K562 (cell line): Measurements from ENCODE around the gene ITPK1. TPM values are rescaled to one million over a fixed set of nuclear protein-coding genes. Genes with fewer than 3 reads are reported as not detected.
A peak's percentile ranks its signal among the peaks of the same experiment; 100 is the strongest.

Experiments used
- BCL6 ChIP-seq: fragments of 250-450 bp; sonication (Bioruptor Pico); IDR thresholded peaks from 2 replicates; pipeline ENCODE4 v1.4.0; 2020
- BHLHE40 ChIP-seq: IDR thresholded peaks from 2 replicates; pipeline ENCODE4 v1.6.1; 2011; ENCODE audit warnings: low read length, improper control_type of control experiment
- CBX3 ChIP-seq, 2 experiments: IDR thresholded peaks; 1 replicate in 1 of 2; 2 replicates in 1 of 2; pipeline ENCODE4 v1.6.1; 2012; ENCODE audit warnings: inconsistent platforms in 2 of 2, low read length in 2 of 2, borderline replicate concordance in 1 of 2, control low read depth in 1 of 2
- LCOR ChIP-seq: sonication (generic); formaldehyde crosslinking; IDR thresholded peaks from 2 replicates; pipeline ENCODE4 v1.8.0; 2022; ENCODE audit warnings: mild to moderate bottlenecking, missing genetic modification reagents
- MAFK ChIP-seq: IDR thresholded peaks from 2 replicates; pipeline ENCODE4 v1.6.1; 2011; ENCODE audit warnings: low read length, improper control_type of control experiment
- POLR2AphosphoS2 ChIP-seq: IDR thresholded peaks from 2 replicates; pipeline ENCODE4 v1.6.1; 2012; ENCODE audit warnings: low read length, improper control_type of control experiment
- SMC3 ChIP-seq: conservative IDR thresholded peaks from 2 replicates; pipeline ENCODE4 v1.6.1; 2011; ENCODE audit warnings: low read depth, low read length, improper control_type of control experiment; ENCODE audit not compliant: insufficient read depth
- STAG1 ChIP-seq: sonication (generic); formaldehyde crosslinking; IDR thresholded peaks from 2 replicates; pipeline ENCODE4 v1.5.0; 2020; ENCODE audit warnings: missing genetic modification reagents, borderline replicate concordance
- TAF9B ChIP-seq: fragments of 450-650 bp; IDR thresholded peaks from 2 replicates; pipeline ENCODE4 v1.6.1; 2018; ENCODE audit warnings: mild to moderate bottlenecking; ENCODE audit not compliant: partially characterized antibody
- XRCC5 ChIP-seq: fragments of 200-400 bp; formaldehyde crosslinking; IDR thresholded peaks from 2 replicates; pipeline ENCODE4 v1.6.1; 2017; ENCODE audit warnings: low read depth, mild to moderate bottlenecking, low read length
- ZKSCAN1 ChIP-seq: fragments of 150-350 bp; IDR thresholded peaks from 2 replicates; pipeline ENCODE4 v1.6.1; 2016; ENCODE audit warnings: low read depth, low read length
- ZNF224 ChIP-seq: sonication (generic); formaldehyde crosslinking; IDR thresholded peaks from 2 replicates; pipeline ENCODE4 v1.8.0; 2022; ENCODE audit warnings: mild to moderate bottlenecking, missing genetic modification reagents
- polyA plus RNA-seq, 8 experiments: library from polyadenylated mRNA; depleted of rRNA in 4 of 8; stranded (reverse) in 5 of 8; unstranded in 3 of 8; fragments of >200 nt; fragmentation: Nextera tagmentation in 2 of 8; fragmentation: Illumina TruSeq in 1 of 8; extraction: Ambion mirVana in 2 of 8; extraction: Trizol in 1 of 8; gene quantifications; 2 replicates each; pipeline versions ENCODE4 v1.2.1 to v1.2.3, GENCODE V29; 2011 to 2014; ENCODE audit warnings: inconsistent platforms in 1 of 8, missing spikeins in 1 of 8
- total RNA-seq, 7 experiments: library from RNA; depleted of rRNA in 6 of 7; stranded (reverse); fragments of >200 nt in 6 of 7; fragmentation: Illumina TruSeq in 2 of 7; extraction: Trizol in 2 of 7; gene quantifications; 2 replicates each; pipeline versions ENCODE4 v1.2.1 to v1.2.3, GENCODE V29; 2011 to 2021; ENCODE audit warnings: low replicate concordance in 1 of 7
- TF ChIP-seq, protein P1 (sequence below), 2 experiments: IDR thresholded peaks in 1 of 2; conservative IDR thresholded peaks in 1 of 2; 2 replicates each; pipeline ENCODE4 v1.6.1; 2016; ENCODE audit warnings: low read depth in 2 of 2, mild to moderate bottlenecking in 1 of 2, missing compliant biosample characterization in 1 of 2, missing genetic modification characterization in 1 of 2, moderate library complexity in 1 of 2
- TF ChIP-seq, protein P2 (sequence below): IDR thresholded peaks from 2 replicates; pipeline ENCODE4 v1.6.1; 2014; ENCODE audit warnings: antibody characterized with exemption
- TF ChIP-seq, protein P3 (sequence below): IDR thresholded peaks from 2 replicates; pipeline ENCODE4 v1.6.1; 2011; ENCODE audit not compliant: insufficient read length; ENCODE audit errors: extremely low read depth
- TF ChIP-seq, protein P4 (sequence below): fragments of 450-650 bp; formaldehyde crosslinking; IDR thresholded peaks from 2 replicates; pipeline ENCODE4 v1.4.0; 2020; ENCODE audit warnings: mild to moderate bottlenecking, moderate library complexity
- TF ChIP-seq, protein P5 (sequence below), 2 experiments: fragments of 450-650 bp; conservative IDR thresholded peaks; 2 replicates each; pipeline ENCODE4 v1.6.1; 2017; ENCODE audit warnings: mild to moderate bottlenecking in 2 of 2, moderate library complexity in 2 of 2
- TF ChIP-seq, protein P6 (sequence below): sonication (generic); formaldehyde crosslinking; IDR thresholded peaks from 2 replicates; pipeline ENCODE4 v1.5.0; 2020; ENCODE audit warnings: missing genetic modification reagents

Gene ITPK1
- total and polyA plus RNA-seq, 9 of the 15 experiments (the other 6 are each of a cell fraction or from before 2014, with no cell fraction given): 1.2 to 39.2 (median 23.0) TPM

DNA sequence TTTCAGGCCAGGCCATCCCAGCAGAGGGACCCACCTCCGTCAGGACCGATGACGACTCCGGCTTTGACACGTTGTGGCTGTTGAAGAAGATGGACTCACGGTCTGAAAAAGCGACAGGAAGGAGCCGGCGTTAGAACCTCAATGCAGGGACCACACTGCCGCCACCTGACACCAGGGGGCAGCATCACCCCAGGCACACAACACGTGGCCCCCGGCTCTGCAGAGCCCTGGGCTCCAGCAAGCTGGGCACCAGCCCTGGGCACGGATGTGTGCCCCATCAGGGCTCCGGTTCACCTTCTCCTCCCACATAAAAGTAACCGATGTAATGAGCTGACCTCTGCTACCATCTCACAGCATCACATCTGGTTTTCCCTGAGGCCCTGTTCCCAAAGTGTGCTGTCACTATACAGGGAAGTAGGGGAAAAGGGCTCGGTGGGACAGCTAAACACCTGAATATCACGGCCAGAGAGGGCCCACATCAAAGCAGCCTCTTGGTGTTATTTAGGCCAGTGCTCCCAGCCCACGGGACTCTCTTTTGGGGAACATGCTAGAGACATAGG lies 163.7 kb downstream of the ITPK1 start (continued):
- TF ChIP-seq, protein P1, sequence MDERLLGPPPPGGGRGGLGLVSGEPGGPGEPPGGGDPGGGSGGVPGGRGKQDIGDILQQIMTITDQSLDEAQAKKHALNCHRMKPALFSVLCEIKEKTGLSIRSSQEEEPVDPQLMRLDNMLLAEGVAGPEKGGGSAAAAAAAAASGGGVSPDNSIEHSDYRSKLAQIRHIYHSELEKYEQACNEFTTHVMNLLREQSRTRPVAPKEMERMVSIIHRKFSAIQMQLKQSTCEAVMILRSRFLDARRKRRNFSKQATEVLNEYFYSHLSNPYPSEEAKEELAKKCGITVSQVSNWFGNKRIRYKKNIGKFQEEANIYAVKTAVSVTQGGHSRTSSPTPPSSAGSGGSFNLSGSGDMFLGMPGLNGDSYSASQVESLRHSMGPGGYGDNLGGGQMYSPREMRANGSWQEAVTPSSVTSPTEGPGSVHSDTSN (CRISPR knock-in tag; IDR thresholded peaks at IDR 0.05; ENCODE audit: low read depth): no peak
- TF ChIP-seq, protein P1 (tag; conservative IDR thresholded peaks at IDR 0.05; ENCODE audit: low read depth): no peak
- TF ChIP-seq, protein P2, sequence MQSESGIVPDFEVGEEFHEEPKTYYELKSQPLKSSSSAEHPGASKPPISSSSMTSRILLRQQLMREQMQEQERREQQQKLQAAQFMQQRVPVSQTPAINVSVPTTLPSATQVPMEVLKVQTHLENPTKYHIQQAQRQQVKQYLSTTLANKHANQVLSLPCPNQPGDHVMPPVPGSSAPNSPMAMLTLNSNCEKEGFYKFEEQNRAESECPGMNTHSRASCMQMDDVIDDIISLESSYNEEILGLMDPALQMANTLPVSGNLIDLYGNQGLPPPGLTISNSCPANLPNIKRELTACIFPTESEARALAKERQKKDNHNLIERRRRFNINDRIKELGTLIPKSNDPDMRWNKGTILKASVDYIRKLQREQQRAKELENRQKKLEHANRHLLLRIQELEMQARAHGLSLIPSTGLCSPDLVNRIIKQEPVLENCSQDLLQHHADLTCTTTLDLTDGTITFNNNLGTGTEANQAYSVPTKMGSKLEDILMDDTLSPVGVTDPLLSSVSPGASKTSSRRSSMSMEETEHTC: no peak
- TF ChIP-seq TAF9B: no peak
- no peak for TF ChIP-seq LCOR (CRISPR knock-in tag)
- TF ChIP-seq CBX3 (IDR thresholded peaks at IDR 0.05; ENCODE audit: borderline replicate concordance in 1 of 2, low read length in 2 of 2): no peak
- no peak for TF ChIP-seq BCL6 (CRISPR knock-in tag)
- TF ChIP-seq, protein P3, sequence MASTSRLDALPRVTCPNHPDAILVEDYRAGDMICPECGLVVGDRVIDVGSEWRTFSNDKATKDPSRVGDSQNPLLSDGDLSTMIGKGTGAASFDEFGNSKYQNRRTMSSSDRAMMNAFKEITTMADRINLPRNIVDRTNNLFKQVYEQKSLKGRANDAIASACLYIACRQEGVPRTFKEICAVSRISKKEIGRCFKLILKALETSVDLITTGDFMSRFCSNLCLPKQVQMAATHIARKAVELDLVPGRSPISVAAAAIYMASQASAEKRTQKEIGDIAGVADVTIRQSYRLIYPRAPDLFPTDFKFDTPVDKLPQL: no peak
- TF ChIP-seq ZNF224: no peak
- TF ChIP-seq SMC3: peak; percentile 92
- TF ChIP-seq XRCC5: 0 out of 2 replicates have a peak, but pooled peaks have one; percentile 24
- TF ChIP-seq, protein P4, sequence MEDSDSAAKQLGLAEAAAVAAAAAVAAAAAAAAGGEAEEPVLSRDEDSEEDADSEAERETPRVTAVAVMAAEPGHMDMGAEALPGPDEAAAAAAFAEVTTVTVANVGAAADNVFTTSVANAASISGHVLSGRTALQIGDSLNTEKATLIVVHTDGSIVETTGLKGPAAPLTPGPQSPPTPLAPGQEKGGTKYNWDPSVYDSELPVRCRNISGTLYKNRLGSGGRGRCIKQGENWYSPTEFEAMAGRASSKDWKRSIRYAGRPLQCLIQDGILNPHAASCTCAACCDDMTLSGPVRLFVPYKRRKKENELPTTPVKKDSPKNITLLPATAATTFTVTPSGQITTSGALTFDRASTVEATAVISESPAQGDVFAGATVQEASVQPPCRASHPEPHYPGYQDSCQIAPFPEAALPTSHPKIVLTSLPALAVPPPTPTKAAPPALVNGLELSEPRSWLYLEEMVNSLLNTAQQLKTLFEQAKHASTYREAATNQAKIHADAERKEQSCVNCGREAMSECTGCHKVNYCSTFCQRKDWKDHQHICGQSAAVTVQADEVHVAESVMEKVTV (CRISPR knock-in tag): peak; percentile 41; the same call in 1 of the 2 replicates
- peak; percentile 74; the same call in 1 of the 2 replicates for TF ChIP-seq STAG1
- TF ChIP-seq ZKSCAN1: no peak
- no peak for TF ChIP-seq BHLHE40
- TF ChIP-seq MAFK: no peak
- TF ChIP-seq, protein P5, sequence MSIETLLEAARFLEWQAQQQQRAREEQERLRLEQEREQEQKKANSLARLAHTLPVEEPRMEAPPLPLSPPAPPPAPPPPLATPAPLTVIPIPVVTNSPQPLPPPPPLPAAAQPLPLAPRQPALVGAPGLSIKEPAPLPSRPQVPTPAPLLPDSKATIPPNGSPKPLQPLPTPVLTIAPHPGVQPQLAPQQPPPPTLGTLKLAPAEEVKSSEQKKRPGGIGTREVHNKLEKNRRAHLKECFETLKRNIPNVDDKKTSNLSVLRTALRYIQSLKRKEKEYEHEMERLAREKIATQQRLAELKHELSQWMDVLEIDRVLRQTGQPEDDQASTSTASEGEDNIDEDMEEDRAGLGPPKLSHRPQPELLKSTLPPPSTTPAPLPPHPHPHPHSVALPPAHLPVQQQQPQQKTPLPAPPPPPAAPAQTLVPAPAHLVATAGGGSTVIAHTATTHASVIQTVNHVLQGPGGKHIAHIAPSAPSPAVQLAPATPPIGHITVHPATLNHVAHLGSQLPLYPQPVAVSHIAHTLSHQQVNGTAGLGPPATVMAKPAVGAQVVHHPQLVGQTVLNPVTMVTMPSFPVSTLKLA (conservative IDR thresholded peaks at IDR 0.05): peak in 1 of 2 experiments; percentile 53; a peak in 2 of 4 replicates
- no peak for TF ChIP-seq POLR2AphosphoS2
- TF ChIP-seq, protein P6, sequence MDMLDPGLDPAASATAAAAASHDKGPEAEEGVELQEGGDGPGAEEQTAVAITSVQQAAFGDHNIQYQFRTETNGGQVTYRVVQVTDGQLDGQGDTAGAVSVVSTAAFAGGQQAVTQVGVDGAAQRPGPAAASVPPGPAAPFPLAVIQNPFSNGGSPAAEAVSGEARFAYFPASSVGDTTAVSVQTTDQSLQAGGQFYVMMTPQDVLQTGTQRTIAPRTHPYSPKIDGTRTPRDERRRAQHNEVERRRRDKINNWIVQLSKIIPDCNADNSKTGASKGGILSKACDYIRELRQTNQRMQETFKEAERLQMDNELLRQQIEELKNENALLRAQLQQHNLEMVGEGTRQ (CRISPR knock-in tag): peak; percentile 29; the same call in 1 of the 2 replicates
